GM18499 (cell line): ENCODE results near the gene ART4.

Source experiments
- ATAC-seq: cut with Tn5 transposase; IDR thresholded peaks from one replicate; pipeline ENCODE4 v1.9.1; 2021; ENCODE audit warnings: moderate number of reproducible peaks; ENCODE audit not compliant: insufficient read depth, unreplicated experiment

Gene ART4

GRCh38 chr12:14843425-14843887 lies at the start of gene ART4:
Gene ART4, minus strand, starts transcription at chr12:14843526. Its CDS starts 413 bp downstream, at chr12:14843113.
- ATAC-seq, result no peak

GRCh38 chr12:14892726-14893505 lies 49.6 kb upstream of the ART4 start:
- ATAC-seq, result no peak

GRCh38 chr12:14890701-14891100 lies 47.4 kb upstream of the ART4 start:
- ATAC-seq, result no peak

- ATAC-seq, result no peak
Measured at GRCh38 chr12:14886271-14886670, 42.9 kb upstream of the ART4 start.

- no peak for ATAC-seq
Measured at GRCh38 chr12:14885718-14886221, 42.4 kb upstream of the ART4 start, which contains the start of gene MGP. Gene MGP, minus strand, starts transcription at chr12:14885854. Its CDS starts 63 bp downstream, at chr12:14885791.

GRCh38 chr12:14884458-14884878 lies 41.1 kb upstream of the ART4 start:
- ATAC-seq, result peak; percentile 91

- no peak for ATAC-seq
Measured at GRCh38 chr12:14883686-14884085, 40.4 kb upstream of the ART4 start.

- ATAC-seq, result no peak
Measured at GRCh38 chr12:14880890-14881453, 37.6 kb upstream of the ART4 start.

GRCh38 chr12:14879222-14879933 lies 36.1 kb upstream of the ART4 start:
- ATAC-seq, result no peak

- ATAC-seq, result no peak
Measured at GRCh38 chr12:14878488-14878887, 35.2 kb upstream of the ART4 start.

GRCh38 chr12:14876833-14877232 lies 33.5 kb upstream of the ART4 start:
- no peak for ATAC-seq

GRCh38 chr12:14874882-14875281 lies 31.6 kb upstream of the ART4 start:
- no peak for ATAC-seq

GRCh38 chr12:14873440-14874185 lies 30.3 kb upstream of the ART4 start:
- ATAC-seq, result no peak

GRCh38 chr12:14871886-14872285 lies 28.6 kb upstream of the ART4 start:
- ATAC-seq, result no peak

GRCh38 chr12:14871247-14871646 lies 27.9 kb upstream of the ART4 start:
- ATAC-seq, result no peak

- ATAC-seq, result no peak
Measured at GRCh38 chr12:14868916-14869506, 25.7 kb upstream of the ART4 start.

- ATAC-seq, result no peak
Measured at GRCh38 chr12:14860490-14860889, 17.2 kb upstream of the ART4 start.

- no peak for ATAC-seq
Measured at GRCh38 chr12:14858513-14858912, 15.2 kb upstream of the ART4 start.

- no peak for ATAC-seq
Measured at GRCh38 chr12:14854586-14855183, 11.4 kb upstream of the ART4 start.
